Measurements from ENCODE around the gene APC. TPM values are rescaled to one million over a fixed set of nuclear protein-coding genes. Genes with fewer than 3 reads are reported as not detected.

The APC gene
- total and polyA plus RNA-seq, 2 of the 8 experiments (the other 6 are each of a cell fraction or from before 2014, with no cell fraction given) = 6.8 to 41.9 TPM

- H3K79me2 ChIP-seq (ENCODE audit: control insufficient read depth in 1 of 2, insufficient read depth in 2 of 2, low read length in 2 of 2) = peaks cover 0 to 28% of the 10 kb centered on the region in 2 experiments; a peak in 2 of 4 replicates
- H3K9me3 ChIP-seq (ENCODE audit: insufficient read depth in 2 of 2, low read depth in 1 of 2, low read length in 1 of 2) = no peaks in the 10 kb centered on the region
- DNase-seq (ENCODE audit: low read depth in 1 of 2, low spot score in 2 of 2) (no peak), FAIRE-seq (no peak)
- no peak overlapping the region for H2AK5ac ChIP-seq (ENCODE audit: low read depth, low read length)
- H2BK15ac ChIP-seq (ENCODE audit: low read length) = no peak overlapping the region
- no peak overlapping the region for H3K56ac ChIP-seq (replicated peaks; ENCODE audit: insufficient read length, low read depth, low read length)
- CTCF ChIA-PET (ENCODE audit: partially characterized antibody) = interaction anchor here (0.5 to 1.8 kb wide), 2 partner anchors 60 to 201 kb away, joined by 3 to 5 read pairs; no protein-coding TSS in a partner anchor
- POLR2A ChIA-PET (ENCODE audit: partially characterized antibody) = no interaction called here
- H3K23ac ChIP-seq (ENCODE audit: insufficient read length) = no peak overlapping the region
- H2BK20ac ChIP-seq (ENCODE audit: low read length) = no peak overlapping the region
- no peak for TF ChIP-seq EGR1 (IDR thresholded peaks at IDR 0.05; ENCODE audit: borderline replicate concordance, low read depth, low read length)
- TF ChIP-seq JUN (IDR thresholded peaks at IDR 0.05; ENCODE audit: low read depth, low read length) = no peak
- TF ChIP-seq ATF2 (IDR thresholded peaks at IDR 0.05; ENCODE audit: low read length) = no peak
- TF ChIP-seq E2F6 (IDR thresholded peaks at IDR 0.05) = no peak
- TF ChIP-seq RXRA (IDR thresholded peaks at IDR 0.05; ENCODE audit: insufficient read depth, low read depth, low read length) = no peak
- TF ChIP-seq BACH1 (IDR thresholded peaks at IDR 0.05; ENCODE audit: low read length) = no peak
- no peak for TF ChIP-seq RBBP5 (IDR thresholded peaks at IDR 0.05; ENCODE audit: borderline replicate concordance, low read depth, low read length)
- no peak for TF ChIP-seq NANOG (IDR thresholded peaks at IDR 0.05; ENCODE audit: insufficient read depth, low read depth, low read length, poor library complexity, severe bottlenecking)
- no peak for TF ChIP-seq CEBPB (IDR thresholded peaks at IDR 0.05; ENCODE audit: low read depth, low read length)
- TF ChIP-seq CHD1 (IDR thresholded peaks at IDR 0.05; ENCODE audit: low read depth, low read length) = no peak
- H3K4ac ChIP-seq (replicated peaks; ENCODE audit: insufficient read length, low read depth, low read length) = no peak overlapping the region
- H3K36me3 ChIP-seq (ENCODE audit: control insufficient read depth in 2 of 4, insufficient read depth in 4 of 4, low read length in 3 of 4) = no peaks in the 10 kb centered on the region; a peak in 1 of 8 replicates
- WGBS, 2 experiments (ENCODE audit: extremely low coverage in 1 of 2, insufficient coverage in 1 of 2, insufficient read length in 1 of 2, insufficient replicate concordance in 2 of 2, low coverage in 1 of 2, low lambda C conversion rate in 2 of 2, missing lambda C conversion rate in 1 of 2) = 72% methylated on average over 1 of the region's 1 CpG; no CpG with 5 or more reads in 1 of the 2 experiments
- no peaks in the 10 kb centered on the region for H3K23me2 ChIP-seq (ENCODE audit: low read depth, low read length)
- H3K79me1 ChIP-seq (ENCODE audit: low read depth, low read length) = no peaks in the 10 kb centered on the region
- H3K4me1 ChIP-seq (replicated peaks in 1 of 4; ENCODE audit: control insufficient read depth in 3 of 4, insufficient read depth in 4 of 4, low read length in 3 of 4) = no peaks in the 10 kb centered on the region; a peak in 1 of 7 replicates
- no peak overlapping the region for H4K91ac ChIP-seq (replicated peaks; ENCODE audit: insufficient read length, low read length)
- H3K18ac ChIP-seq (ENCODE audit: extremely low read depth, low read length) = no peak overlapping the region
- H2BK120ac ChIP-seq (replicated peaks; ENCODE audit: low read depth, low read length) = no peak overlapping the region
- no peak overlapping the region for H4K5ac ChIP-seq (ENCODE audit: insufficient read length, low read depth, low read length)
- H2AFZ ChIP-seq (ENCODE audit: low read length) = no peak overlapping the region
- no peak overlapping the region for H3K4me2 ChIP-seq (ENCODE audit: insufficient read depth in 1 of 2, low read depth in 2 of 2, low read length in 2 of 2)
- no peak overlapping the region for H3K4me3 ChIP-seq (ENCODE audit: extremely low read depth in 1 of 4, insufficient read depth in 2 of 4, low read depth in 3 of 4, low read length in 4 of 4)
- H2BK5ac ChIP-seq (ENCODE audit: low read depth, low read length) = no peak overlapping the region
- no peak overlapping the region for H2BK12ac ChIP-seq (ENCODE audit: low read depth, low read length)
- H3K9ac ChIP-seq (replicated peaks in 1 of 4; ENCODE audit: extremely low read depth in 1 of 4, low read depth in 3 of 4, low read length in 3 of 4) = no peak overlapping the region
- no peak overlapping the region for H3K14ac ChIP-seq (ENCODE audit: insufficient read length)
- H3K27ac ChIP-seq (ENCODE audit: low read depth, low read length) = no peak overlapping the region
- no peaks in the 10 kb centered on the region for H3K27me3 ChIP-seq (replicated peaks in 1 of 4; ENCODE audit: control insufficient read depth in 3 of 4, extremely low read depth in 1 of 4, insufficient read depth in 3 of 4, low read length in 3 of 4)
- H4K8ac ChIP-seq (ENCODE audit: extremely low read depth, insufficient read depth, low read length) = no peak overlapping the region
- H4K20me1 ChIP-seq (replicated peaks in 1 of 2; ENCODE audit: control insufficient read depth in 1 of 2, insufficient read depth in 2 of 2, low read length in 2 of 2) = no peaks in the 10 kb centered on the region
These were observed 14.7 kb downstream of the APC start for GRCh38 chr5:112752335-112752734.
